Lower leg skin (tissue), 3 donors: Measurements from ENCODE around the gene CHTF18.

Experiments
- POLR2A ChIP-seq, 2 donors: fragments of 450-650 bp; IDR thresholded peaks; one replicate each; pipeline ENCODE4 v1.6.1; 2016 to 2017; ENCODE audit warnings: antibody characterized with exemption in 2 of 2, mild to moderate bottlenecking in 1 of 2, moderate library complexity in 1 of 2
- TF ChIP-seq, protein P1 (sequence below), 3 donors: fragments of 450-650 bp; IDR thresholded peaks; one replicate each; pipeline ENCODE4 v1.5.1; 2016; ENCODE audit warnings: antibody characterized with exemption in 3 of 3, mild to moderate bottlenecking in 3 of 3, moderate library complexity in 2 of 3

DNA sequence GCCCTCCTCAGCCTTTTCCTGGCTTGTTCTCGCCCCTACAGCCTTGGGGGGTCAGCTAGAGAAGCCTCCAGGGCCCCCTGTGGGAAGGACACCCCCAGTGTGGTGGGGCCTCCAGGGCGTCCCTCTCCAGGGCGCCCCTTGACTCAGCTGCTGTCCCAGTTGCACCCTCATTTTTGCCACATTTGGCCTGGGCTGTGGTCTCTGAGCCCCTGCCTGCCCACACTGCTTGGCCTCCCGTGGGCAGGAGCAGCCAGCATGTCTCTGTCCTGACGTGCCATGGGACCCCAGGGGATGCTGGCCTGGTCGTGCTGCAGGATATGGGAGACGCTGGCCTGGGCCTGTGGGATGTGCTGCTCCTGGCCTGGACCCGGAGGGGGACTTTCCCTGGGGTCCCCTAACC, 5.0 kb downstream of the CHTF18 start:
- TF ChIP-seq, protein P1, sequence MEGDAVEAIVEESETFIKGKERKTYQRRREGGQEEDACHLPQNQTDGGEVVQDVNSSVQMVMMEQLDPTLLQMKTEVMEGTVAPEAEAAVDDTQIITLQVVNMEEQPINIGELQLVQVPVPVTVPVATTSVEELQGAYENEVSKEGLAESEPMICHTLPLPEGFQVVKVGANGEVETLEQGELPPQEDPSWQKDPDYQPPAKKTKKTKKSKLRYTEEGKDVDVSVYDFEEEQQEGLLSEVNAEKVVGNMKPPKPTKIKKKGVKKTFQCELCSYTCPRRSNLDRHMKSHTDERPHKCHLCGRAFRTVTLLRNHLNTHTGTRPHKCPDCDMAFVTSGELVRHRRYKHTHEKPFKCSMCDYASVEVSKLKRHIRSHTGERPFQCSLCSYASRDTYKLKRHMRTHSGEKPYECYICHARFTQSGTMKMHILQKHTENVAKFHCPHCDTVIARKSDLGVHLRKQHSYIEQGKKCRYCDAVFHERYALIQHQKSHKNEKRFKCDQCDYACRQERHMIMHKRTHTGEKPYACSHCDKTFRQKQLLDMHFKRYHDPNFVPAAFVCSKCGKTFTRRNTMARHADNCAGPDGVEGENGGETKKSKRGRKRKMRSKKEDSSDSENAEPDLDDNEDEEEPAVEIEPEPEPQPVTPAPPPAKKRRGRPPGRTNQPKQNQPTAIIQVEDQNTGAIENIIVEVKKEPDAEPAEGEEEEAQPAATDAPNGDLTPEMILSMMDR (IDR thresholded peaks at IDR 0.05), result no peak
- TF ChIP-seq POLR2A (IDR thresholded peaks at IDR 0.05), result no peak
